GM10266 (cell line): Measurements from ENCODE around the gene SORCS2.

Experiments
- DNase-seq: peaks from one replicate; pipeline ENCODE4 v3.0.0; 2012; ENCODE audit errors: extremely low spot score
- TF ChIP-seq, protein P1 (sequence below): IDR thresholded peaks from 2 replicates; pipeline ENCODE4 v1.5.1; 2012; ENCODE audit warnings: mild to moderate bottlenecking, low read depth; ENCODE audit not compliant: control insufficient read depth, insufficient read depth; ENCODE audit errors: missing control alignments

Gene SORCS2

DNA sequence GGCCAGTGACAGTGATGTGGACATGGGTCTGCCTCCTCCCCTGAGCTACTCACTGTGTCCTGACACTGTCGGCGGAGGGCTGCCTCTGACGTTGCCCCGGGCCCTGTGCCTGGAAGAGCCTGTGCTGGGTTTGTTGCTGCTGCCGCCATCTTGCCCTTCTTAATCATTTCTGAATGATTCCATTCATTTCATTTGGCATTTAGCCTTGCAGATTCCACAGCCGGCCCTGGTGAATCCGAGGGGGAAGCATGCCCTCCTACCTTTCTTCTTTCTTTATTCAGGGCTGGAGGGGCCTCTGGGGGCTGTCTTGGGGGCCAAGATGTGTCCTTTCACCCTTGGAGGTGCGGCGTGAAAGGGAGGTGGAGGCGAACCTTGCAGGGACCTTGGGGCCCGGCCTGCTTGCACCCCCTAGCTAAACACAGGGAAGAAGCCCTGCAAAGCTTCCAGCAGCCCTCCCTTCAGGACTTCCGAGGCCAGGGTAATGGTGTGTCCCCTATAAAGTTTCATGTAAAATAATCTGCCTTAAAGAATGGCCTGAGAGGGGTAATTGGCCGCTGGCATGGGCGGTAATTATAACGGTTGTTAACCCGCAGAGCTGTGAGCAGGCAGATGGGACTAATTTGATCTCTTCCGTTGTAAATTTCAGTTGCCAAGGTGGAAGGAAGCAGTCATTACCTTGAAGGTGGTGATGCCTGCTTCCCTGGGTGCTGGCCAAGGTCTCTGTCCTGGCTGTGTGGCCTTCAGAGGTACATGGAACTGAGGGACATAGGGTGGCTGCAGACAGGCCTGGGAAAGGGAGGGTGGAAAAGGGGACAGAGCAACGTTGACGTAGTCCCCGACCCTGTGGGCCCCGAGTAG, 150.1 kb downstream of the SORCS2 start:
- DNase-seq, result no peak
- TF ChIP-seq, protein P1, sequence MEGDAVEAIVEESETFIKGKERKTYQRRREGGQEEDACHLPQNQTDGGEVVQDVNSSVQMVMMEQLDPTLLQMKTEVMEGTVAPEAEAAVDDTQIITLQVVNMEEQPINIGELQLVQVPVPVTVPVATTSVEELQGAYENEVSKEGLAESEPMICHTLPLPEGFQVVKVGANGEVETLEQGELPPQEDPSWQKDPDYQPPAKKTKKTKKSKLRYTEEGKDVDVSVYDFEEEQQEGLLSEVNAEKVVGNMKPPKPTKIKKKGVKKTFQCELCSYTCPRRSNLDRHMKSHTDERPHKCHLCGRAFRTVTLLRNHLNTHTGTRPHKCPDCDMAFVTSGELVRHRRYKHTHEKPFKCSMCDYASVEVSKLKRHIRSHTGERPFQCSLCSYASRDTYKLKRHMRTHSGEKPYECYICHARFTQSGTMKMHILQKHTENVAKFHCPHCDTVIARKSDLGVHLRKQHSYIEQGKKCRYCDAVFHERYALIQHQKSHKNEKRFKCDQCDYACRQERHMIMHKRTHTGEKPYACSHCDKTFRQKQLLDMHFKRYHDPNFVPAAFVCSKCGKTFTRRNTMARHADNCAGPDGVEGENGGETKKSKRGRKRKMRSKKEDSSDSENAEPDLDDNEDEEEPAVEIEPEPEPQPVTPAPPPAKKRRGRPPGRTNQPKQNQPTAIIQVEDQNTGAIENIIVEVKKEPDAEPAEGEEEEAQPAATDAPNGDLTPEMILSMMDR, result no peak

DNA sequence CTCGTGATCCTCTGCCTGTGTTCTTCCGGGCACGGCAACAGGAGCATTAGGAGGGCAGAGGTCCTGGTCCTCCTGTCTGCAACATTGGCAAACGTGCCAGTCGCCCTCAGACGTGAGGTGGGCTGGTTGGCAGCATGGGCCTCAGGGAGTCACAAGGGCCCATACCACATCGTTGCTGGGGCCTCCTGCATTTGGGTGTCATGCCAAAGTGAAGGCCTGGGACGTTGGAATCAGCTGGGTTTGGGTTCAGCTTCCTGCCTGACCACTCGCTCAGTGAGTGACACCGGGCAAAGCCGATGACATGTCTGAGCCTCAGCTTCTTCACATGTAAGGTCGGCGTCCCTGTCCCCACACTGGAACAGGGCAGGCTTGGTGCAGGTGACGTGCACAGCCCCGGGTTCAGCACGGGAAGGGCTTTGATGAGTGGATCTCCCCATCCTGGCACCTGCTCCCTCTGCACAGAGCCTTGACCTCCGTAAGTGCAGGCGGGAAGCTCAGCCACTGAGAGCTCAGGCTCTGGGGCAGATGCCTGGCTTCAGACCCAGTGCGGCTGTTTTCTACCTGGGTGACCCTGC, 150.8 kb downstream of the SORCS2 start:
- TF ChIP-seq, protein P1, result no peak

DNA sequence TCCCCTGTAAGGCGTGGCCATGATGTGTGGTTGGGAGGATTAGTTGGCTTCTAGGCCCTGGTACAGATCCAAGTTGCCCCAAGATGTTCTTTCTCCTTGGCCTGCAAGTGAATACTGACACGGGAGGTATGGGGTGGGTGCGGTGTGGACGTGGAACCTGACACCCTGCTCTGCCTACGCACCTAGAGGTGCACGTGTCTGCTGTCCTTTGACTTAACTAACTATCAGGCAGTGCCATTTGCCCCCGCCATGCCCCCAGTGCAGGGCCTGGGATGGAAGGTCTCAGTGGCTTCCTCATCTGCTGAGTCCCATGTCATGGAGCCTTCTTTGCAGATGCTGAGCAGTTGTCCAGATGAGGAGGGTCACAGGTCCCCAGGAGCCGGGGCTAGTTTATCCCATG, 151.6 kb downstream of the SORCS2 start:
- DNase-seq, result no peak
- TF ChIP-seq, protein P1, result no peak

More for the DNA sequence above, 150.8 kb downstream of the SORCS2 start:
- DNase-seq, result no peak

DNA sequence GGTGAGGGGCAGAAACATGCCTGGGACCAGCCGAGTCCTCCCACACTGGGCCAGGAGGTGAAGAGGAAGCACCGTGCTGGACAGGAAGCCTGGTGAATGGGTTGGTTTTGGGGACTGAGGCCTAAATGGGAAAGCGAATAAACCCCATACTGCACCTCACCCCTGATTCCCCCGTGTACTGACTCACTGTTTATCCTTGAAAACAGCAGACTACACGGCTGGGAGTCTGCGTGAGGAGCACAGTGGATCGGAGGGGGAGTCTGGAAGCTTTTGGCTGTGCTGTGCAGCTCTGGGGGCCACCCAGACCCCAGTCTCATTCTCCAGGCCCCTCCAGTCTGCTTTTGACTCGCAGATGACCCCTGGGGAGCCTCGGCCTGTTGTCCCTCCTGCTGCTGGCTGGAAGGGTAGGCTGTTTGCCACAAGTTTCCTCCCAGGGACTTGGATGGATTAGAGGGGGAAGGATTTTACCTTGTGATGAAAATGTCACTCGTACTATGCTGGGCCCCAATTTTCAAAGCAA, 152.4 kb downstream of the SORCS2 start:
- TF ChIP-seq, protein P1, result no peak
- no peak for DNase-seq

DNA sequence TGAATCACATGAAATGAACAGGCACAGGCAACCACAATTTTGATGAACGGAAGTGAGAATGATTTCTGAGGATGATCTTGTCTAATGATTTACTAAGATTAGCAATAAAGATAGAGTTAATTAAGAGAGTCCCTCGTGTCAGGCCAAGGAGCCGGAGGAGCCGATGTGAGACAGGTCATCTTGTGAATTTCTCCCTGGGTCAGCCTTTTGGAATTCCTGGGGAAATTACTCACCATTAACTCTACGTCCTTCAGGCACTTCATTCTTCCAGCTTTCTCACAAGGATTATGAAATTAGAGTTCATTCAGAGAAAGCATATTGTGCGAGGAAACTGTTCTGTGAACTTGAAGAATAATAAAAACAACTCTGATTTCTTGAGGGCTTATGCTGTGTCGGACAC, 155.6 kb downstream of the SORCS2 start:
- TF ChIP-seq, protein P1, result no peak
- no peak for DNase-seq

DNA sequence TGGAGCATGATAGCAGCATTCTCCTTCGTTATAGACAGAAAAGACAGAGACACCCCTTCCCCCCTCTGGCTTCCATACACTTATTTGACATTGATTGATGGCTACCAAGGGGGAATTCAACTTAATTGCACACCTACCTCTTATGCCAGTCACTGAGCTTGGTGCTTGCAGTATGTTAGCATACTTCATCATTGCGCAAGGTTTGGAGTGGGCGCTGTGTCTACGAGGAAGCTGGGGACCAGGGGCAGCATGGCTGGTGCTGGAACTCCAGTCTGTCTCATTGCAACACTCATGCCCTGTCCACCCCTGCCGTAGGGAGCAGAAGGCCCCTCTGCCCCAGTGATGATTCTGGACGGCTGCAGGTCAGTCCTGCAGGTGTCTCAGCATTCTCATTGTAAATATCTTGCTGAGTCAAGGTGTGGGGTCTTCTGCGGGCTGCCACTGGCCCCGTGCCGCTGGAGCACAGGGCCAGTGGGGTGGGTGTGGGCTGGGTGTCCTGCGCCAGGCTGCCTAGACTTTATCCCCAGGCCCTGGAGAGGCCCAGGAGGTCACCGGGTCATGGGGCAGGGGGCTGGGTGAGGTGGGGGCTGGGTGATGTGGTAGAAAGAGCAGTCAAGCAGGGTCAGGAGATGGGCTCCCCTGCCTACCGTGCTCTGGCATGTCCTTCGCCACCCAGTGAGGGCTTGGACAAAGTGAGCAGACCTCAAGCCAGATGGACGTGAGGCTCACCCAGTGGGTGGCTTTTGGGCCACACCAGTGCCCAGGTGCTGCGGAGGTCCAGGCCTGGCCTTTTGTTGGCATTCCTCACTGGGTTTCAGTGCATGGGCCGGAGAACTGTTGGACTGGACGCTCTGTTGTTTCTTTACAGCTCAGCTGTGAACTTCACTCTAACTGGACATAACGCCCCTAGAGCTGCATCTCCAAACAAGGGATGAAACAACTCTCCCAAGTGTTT, 156.9 kb downstream of the SORCS2 start:
- no peak for DNase-seq
- TF ChIP-seq, protein P1, result no peak
